GM12878 (cell line): Measurements from ENCODE around the gene COL23A1. TPM values are rescaled to one million over a fixed set of nuclear protein-coding genes. Genes with fewer than 3 reads are reported as not detected.

ENCODE experiments used
- BCL11A ChIP-seq: IDR thresholded peaks from 2 replicates; pipeline ENCODE4 v1.6.1; 2011; ENCODE audit warnings: low read depth, low read length
- SREBF1 ChIP-seq: IDR thresholded peaks from 2 replicates; pipeline ENCODE4 v1.6.1; 2012; ENCODE audit warnings: mild to moderate bottlenecking, low read length
- polyA plus RNA-seq, 11 experiments: library from polyadenylated mRNA; depleted of rRNA in 4 of 11; unstranded in 6 of 11; stranded (reverse) in 5 of 11; fragments of >200 nt; fragmentation: Nextera tagmentation in 4 of 11; fragmentation: Illumina TruSeq in 1 of 11; extraction: Ambion mirVana in 4 of 11; extraction: Trizol in 1 of 11; gene quantifications; 1 replicate in 1 of 11; 2 replicates in 10 of 11; pipeline versions ENCODE4 v1.2.1 to v1.2.3, GENCODE V29; 2011 to 2016; ENCODE audit warnings: inconsistent platforms in 2 of 11, missing spikeins in 2 of 11, low read depth in 1 of 11
- total RNA-seq, 4 experiments: library from RNA; depleted of rRNA in 3 of 4; stranded (reverse); fragments of >200 nt in 3 of 4; fragmentation: Illumina TruSeq in 1 of 4; extraction: Trizol in 1 of 4; gene quantifications; 2 replicates each; pipeline versions ENCODE4 v1.2.1 to v1.2.3, GENCODE V29; 2013 to 2021
- TF ChIP-seq, protein P1 (sequence below): fragments of 450-650 bp; IDR thresholded peaks from 2 replicates; pipeline ENCODE4 v1.6.1; 2017; ENCODE audit warnings: antibody characterized with exemption, mild to moderate bottlenecking, moderate library complexity
- TF ChIP-seq, protein P2 (sequence below): IDR thresholded peaks from 2 replicates; pipeline ENCODE4 v1.6.1; 2012; ENCODE audit warnings: improper control_type of control experiment, low read depth, low read length; ENCODE audit not compliant: insufficient replicate concordance
- TF ChIP-seq, protein P3 (sequence below): fragments of 450-650 bp; IDR thresholded peaks from 2 replicates; pipeline ENCODE4 v1.6.1; 2018; ENCODE audit warnings: borderline replicate concordance, mild to moderate bottlenecking; ENCODE audit not compliant: partially characterized antibody

Gene COL23A1
- total and polyA plus RNA-seq, 10 of the 15 experiments (the other 5 are each of a cell fraction or from before 2014, with no cell fraction given): 0.03 to 0.83 (median 0.09) TPM; not detected in 5

DNA sequence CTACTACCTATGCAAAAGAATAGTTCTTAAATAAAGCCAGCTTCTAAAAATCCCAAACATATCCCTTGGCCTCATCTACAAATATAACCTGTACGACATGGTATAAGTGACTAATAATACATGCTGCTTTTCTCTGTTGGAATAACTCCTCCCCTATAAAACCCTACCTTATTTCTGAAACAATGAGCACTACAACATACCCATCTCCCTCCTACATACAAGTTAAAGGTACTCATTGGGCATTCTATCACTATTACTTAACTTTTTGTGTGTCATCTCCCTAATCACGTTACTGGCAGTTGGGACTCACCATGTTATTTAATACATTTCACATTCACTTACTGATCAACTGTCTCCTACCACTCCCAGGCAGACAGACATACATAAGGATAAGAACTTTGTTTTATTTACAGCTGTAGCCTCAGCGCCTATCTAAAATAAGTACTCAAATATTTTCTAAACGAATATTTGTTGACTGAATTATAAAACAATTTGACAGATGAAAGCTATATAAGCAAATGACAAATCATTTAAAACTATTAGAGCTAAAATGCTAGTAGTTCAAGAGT, 32.6 kb upstream of the COL23A1 start (continued):
- TF ChIP-seq, protein P1, sequence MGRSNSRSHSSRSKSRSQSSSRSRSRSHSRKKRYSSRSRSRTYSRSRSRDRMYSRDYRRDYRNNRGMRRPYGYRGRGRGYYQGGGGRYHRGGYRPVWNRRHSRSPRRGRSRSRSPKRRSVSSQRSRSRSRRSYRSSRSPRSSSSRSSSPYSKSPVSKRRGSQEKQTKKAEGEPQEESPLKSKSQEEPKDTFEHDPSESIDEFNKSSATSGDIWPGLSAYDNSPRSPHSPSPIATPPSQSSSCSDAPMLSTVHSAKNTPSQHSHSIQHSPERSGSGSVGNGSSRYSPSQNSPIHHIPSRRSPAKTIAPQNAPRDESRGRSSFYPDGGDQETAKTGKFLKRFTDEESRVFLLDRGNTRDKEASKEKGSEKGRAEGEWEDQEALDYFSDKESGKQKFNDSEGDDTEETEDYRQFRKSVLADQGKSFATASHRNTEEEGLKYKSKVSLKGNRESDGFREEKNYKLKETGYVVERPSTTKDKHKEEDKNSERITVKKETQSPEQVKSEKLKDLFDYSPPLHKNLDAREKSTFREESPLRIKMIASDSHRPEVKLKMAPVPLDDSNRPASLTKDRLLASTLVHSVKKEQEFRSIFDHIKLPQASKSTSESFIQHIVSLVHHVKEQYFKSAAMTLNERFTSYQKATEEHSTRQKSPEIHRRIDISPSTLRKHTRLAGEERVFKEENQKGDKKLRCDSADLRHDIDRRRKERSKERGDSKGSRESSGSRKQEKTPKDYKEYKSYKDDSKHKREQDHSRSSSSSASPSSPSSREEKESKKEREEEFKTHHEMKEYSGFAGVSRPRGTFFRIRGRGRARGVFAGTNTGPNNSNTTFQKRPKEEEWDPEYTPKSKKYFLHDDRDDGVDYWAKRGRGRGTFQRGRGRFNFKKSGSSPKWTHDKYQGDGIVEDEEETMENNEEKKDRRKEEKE: no peak
- no peak for TF ChIP-seq SREBF1
- TF ChIP-seq, protein P2, sequence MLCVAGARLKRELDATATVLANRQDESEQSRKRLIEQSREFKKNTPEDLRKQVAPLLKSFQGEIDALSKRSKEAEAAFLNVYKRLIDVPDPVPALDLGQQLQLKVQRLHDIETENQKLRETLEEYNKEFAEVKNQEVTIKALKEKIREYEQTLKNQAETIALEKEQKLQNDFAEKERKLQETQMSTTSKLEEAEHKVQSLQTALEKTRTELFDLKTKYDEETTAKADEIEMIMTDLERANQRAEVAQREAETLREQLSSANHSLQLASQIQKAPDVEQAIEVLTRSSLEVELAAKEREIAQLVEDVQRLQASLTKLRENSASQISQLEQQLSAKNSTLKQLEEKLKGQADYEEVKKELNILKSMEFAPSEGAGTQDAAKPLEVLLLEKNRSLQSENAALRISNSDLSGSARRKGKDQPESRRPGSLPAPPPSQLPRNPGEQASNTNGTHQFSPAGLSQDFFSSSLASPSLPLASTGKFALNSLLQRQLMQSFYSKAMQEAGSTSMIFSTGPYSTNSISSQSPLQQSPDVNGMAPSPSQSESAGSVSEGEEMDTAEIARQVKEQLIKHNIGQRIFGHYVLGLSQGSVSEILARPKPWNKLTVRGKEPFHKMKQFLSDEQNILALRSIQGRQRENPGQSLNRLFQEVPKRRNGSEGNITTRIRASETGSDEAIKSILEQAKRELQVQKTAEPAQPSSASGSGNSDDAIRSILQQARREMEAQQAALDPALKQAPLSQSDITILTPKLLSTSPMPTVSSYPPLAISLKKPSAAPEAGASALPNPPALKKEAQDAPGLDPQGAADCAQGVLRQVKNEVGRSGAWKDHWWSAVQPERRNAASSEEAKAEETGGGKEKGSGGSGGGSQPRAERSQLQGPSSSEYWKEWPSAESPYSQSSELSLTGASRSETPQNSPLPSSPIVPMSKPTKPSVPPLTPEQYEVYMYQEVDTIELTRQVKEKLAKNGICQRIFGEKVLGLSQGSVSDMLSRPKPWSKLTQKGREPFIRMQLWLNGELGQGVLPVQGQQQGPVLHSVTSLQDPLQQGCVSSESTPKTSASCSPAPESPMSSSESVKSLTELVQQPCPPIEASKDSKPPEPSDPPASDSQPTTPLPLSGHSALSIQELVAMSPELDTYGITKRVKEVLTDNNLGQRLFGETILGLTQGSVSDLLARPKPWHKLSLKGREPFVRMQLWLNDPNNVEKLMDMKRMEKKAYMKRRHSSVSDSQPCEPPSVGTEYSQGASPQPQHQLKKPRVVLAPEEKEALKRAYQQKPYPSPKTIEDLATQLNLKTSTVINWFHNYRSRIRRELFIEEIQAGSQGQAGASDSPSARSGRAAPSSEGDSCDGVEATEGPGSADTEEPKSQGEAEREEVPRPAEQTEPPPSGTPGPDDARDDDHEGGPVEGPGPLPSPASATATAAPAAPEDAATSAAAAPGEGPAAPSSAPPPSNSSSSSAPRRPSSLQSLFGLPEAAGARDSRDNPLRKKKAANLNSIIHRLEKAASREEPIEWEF: no peak
- no peak for TF ChIP-seq BCL11A
- TF ChIP-seq, protein P3, sequence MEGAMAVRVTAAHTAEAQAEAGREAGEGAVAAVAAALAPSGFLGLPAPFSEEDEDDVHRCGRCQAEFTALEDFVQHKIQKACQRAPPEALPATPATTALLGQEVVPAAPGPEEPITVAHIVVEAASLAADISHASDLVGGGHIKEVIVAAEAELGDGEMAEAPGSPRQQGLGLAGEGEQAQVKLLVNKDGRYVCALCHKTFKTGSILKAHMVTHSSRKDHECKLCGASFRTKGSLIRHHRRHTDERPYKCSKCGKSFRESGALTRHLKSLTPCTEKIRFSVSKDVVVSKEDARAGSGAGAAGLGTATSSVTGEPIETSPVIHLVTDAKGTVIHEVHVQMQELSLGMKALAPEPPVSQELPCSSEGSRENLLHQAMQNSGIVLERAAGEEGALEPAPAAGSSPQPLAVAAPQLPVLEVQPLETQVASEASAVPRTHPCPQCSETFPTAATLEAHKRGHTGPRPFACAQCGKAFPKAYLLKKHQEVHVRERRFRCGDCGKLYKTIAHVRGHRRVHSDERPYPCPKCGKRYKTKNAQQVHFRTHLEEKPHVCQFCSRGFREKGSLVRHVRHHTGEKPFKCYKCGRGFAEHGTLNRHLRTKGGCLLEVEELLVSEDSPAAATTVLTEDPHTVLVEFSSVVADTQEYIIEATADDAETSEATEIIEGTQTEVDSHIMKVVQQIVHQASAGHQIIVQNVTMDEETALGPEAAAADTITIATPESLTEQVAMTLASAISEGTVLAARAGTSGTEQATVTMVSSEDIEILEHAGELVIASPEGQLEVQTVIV: no peak
- TF ChIP-seq, all 136 proteins: peak for 0
